Neutrophil (primary cell): ENCODE results near the gene MYO3B.
"Not testable (repeated sequence)": the region's sequence is repeated elsewhere in the genome, so short reads cannot be mapped to it uniquely, and the experiment has no call there.

Experiments used
- H3K27ac ChIP-seq: fragments of 200-600 bp; sonication (generic); 2 replicates; pipeline ENCODE4 v1.5.1; 2016; ENCODE audit warnings: mild to moderate bottlenecking, moderate library complexity
- H3K27me3 ChIP-seq: fragments of 200-600 bp; sonication (generic); 2 replicates; pipeline ENCODE4 v1.6.0; 2016; ENCODE audit warnings: mild to moderate bottlenecking
- H3K36me3 ChIP-seq: fragments of 200-600 bp; sonication (generic); 2 replicates; pipeline ENCODE4 v1.5.1; 2017
- H3K4me1 ChIP-seq, 2 experiments: fragments of 200-600 bp in 1 of 2; sonication (generic) in 1 of 2; 1 replicate in 1 of 2; 2 replicates in 1 of 2; pipeline versions ENCODE4 v1.5.1 to v1.6.1; 2013 to 2016; ENCODE audit warnings: low read depth in 1 of 2, low read length in 1 of 2, mild to moderate bottlenecking in 1 of 2, moderate library complexity in 1 of 2; ENCODE audit not compliant: control insufficient read depth in 1 of 2, insufficient read depth in 1 of 2
- H3K4me3 ChIP-seq, 2 experiments: fragments of 200-600 bp in 1 of 2; sonication (generic) in 1 of 2; 1 replicate in 1 of 2; 2 replicates in 1 of 2; pipeline ENCODE4 v1.5.1; 2013 to 2016; ENCODE audit warnings: low read depth in 1 of 2, low read length in 1 of 2, mild to moderate bottlenecking in 1 of 2, moderate library complexity in 1 of 2
- H3K9me3 ChIP-seq: fragments of 200-600 bp; sonication (generic); 2 replicates; pipeline ENCODE4 v1.5.1; 2016
- CTCF ChIP-seq: fragments of 200-600 bp; sonication (generic); IDR thresholded peaks from 2 replicates; pipeline ENCODE4 v1.5.1; 2016; ENCODE audit warnings: antibody characterized with exemption

The MYO3B gene

GRCh38 chr2:170660409-170660808, 482.5 kb downstream of the MYO3B start:
- Histone ChIP-seq H3K27me3 (peaks cover 14% of the 10 kb centered on the region), H3K4me3 (no peak overlapping the region), H3K27ac (no peak overlapping the region), H3K4me1 (no peaks in the 10 kb centered on the region), H3K9me3 (no peaks in the 10 kb centered on the region), H3K36me3 (no peaks in the 10 kb centered on the region)
- TF ChIP-seq CTCF, result no peak

- H3K27me3 ChIP-seq, result peaks cover 24% of the 10 kb centered on the region
These were observed 487.8 kb downstream of the MYO3B start for GRCh38 chr2:170665743-170666142.

GRCh38 chr2:170669909-170670308, 492.0 kb downstream of the MYO3B start:
- Histone ChIP-seq H3K4me3 (no peak overlapping the region), H3K27me3 (peaks cover 35% of the 10 kb centered on the region), H3K27ac (no peak overlapping the region), H3K9me3 (no peaks in the 10 kb centered on the region), H3K36me3 (no peaks in the 10 kb centered on the region), H3K4me1 (no peaks in the 10 kb centered on the region)
- no peak for TF ChIP-seq CTCF

More at GRCh38 chr2:170665743-170666142, 487.8 kb downstream of the MYO3B start:
- no peak for TF ChIP-seq CTCF
- Histone ChIP-seq H3K4me3 (no peak overlapping the region), H3K36me3 (no peaks in the 10 kb centered on the region), H3K9me3 (no peaks in the 10 kb centered on the region), H3K27ac (no peak overlapping the region), H3K4me1 (no peaks in the 10 kb centered on the region)

- H3K9me3 ChIP-seq, result no peaks in the 10 kb centered on the region
- no peaks in the 10 kb centered on the region for H3K36me3 ChIP-seq
- H3K27ac ChIP-seq, result no peak overlapping the region
- TF ChIP-seq CTCF, result no peak
- no peaks in the 10 kb centered on the region for H3K4me1 ChIP-seq
- H3K4me3 ChIP-seq, result no peak overlapping the region
- H3K27me3 ChIP-seq, result peaks cover 43% of the 10 kb centered on the region
These were observed 492.7 kb downstream of the MYO3B start for GRCh38 chr2:170670651-170671050.

GRCh38 chr2:170671079-170671478, 493.1 kb downstream of the MYO3B start:
- no peak overlapping the region for H3K27ac ChIP-seq

GRCh38 chr2:170674282-170674681, 496.3 kb downstream of the MYO3B start:
- not testable (repeated sequence) for H3K4me3 ChIP-seq, H3K36me3 ChIP-seq, H3K27ac ChIP-seq, H3K4me1 ChIP-seq, H3K9me3 ChIP-seq
- H3K27me3 ChIP-seq, result peaks cover 30% of the 10 kb centered on the region

More at GRCh38 chr2:170671079-170671478, 493.1 kb downstream of the MYO3B start:
- TF ChIP-seq CTCF, result no peak
- H3K4me1 ChIP-seq, result no peaks in the 10 kb centered on the region
- H3K9me3 ChIP-seq, result no peaks in the 10 kb centered on the region
- peaks cover 43% of the 10 kb centered on the region for H3K27me3 ChIP-seq
- no peak overlapping the region for H3K4me3 ChIP-seq
- H3K36me3 ChIP-seq, result no peaks in the 10 kb centered on the region
